ENCODE data around the gene RABL3.

RABL3 gene

DNA sequence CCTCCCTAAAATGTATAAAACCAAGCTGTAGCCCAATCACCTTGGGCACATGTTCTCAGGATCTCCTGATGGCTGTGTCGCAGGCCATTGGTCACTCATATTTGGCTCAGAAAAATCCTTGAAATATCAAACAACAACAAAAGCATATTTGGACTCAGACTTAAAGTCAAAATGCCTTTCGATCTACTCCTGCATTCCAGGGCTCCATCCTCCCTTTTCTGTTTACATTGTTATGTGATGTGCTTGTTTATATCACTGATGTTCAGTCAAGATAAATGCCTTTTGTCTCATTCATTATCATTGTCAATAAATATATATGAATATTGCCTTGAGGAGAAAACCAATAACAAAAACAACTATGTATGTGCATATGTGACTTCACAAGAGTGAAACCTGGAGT, 92.0 kb downstream of the RABL3 start:
- no peak overlapping the region for H2AFZ ChIP-seq (ENCODE audit: low read depth, low read length)

DNA sequence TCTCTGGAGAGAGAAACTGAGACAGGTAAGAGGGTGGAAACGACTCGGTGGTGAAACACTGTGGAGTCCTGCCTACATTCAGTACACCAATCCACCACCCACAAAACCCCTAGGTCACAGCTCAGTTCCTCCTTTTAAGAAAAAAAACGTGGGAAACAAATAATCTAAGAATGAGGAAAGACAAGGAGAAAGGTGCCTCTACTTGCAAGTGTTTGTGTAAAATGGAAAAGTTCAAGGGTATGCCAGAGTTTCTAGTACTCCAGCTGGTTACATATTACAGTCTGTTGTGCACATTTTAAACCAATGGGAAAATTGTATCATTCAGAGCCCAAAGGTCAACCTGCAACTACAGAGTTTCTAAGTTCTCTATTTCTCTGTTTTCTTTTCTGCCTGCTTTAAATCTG, 92.5 kb downstream of the RABL3 start:
- Histone ChIP-seq H3K79me2 (ENCODE audit: low read length) (no peaks in the 10 kb centered on the region), H3K4me3 (ENCODE audit: low read length) (no peak overlapping the region), H3K27ac (ENCODE audit: low read length) (no peak overlapping the region), H2AFZ (ENCODE audit: low read depth, low read length) (no peak overlapping the region), H4K20me1 (ENCODE audit: insufficient read depth, low read length) (no peaks in the 10 kb centered on the region), H3K27me3 (ENCODE audit: low read depth, low read length) (peaks cover 2% of the 10 kb centered on the region; the same call in 1 of the 2 replicates), H3K4me1 (ENCODE audit: low read length) (peaks cover 8% of the 10 kb centered on the region), H3K4me2 (ENCODE audit: low read length) (no peak overlapping the region), H3K9me3 (ENCODE audit: insufficient read depth, low read length) (no peaks in the 10 kb centered on the region), H3K36me3 (replicated peaks; ENCODE audit: low read depth, low read length) (no peaks in the 10 kb centered on the region), H3K9ac (ENCODE audit: low read length) (no peak overlapping the region)
- TF ChIP-seq, protein P1, sequence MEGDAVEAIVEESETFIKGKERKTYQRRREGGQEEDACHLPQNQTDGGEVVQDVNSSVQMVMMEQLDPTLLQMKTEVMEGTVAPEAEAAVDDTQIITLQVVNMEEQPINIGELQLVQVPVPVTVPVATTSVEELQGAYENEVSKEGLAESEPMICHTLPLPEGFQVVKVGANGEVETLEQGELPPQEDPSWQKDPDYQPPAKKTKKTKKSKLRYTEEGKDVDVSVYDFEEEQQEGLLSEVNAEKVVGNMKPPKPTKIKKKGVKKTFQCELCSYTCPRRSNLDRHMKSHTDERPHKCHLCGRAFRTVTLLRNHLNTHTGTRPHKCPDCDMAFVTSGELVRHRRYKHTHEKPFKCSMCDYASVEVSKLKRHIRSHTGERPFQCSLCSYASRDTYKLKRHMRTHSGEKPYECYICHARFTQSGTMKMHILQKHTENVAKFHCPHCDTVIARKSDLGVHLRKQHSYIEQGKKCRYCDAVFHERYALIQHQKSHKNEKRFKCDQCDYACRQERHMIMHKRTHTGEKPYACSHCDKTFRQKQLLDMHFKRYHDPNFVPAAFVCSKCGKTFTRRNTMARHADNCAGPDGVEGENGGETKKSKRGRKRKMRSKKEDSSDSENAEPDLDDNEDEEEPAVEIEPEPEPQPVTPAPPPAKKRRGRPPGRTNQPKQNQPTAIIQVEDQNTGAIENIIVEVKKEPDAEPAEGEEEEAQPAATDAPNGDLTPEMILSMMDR (IDR thresholded peaks at IDR 0.05; ENCODE audit: low read depth, low read length), result no peak
- TF ChIP-seq EZH2phosphoT487 (IDR thresholded peaks at IDR 0.05; ENCODE audit: low read depth), result no peak

More for the DNA sequence above, 92.0 kb downstream of the RABL3 start:
- Histone ChIP-seq H3K27me3 (ENCODE audit: low read depth, low read length) (peaks cover 2% of the 10 kb centered on the region; the same call in 1 of the 2 replicates), H3K4me3 (ENCODE audit: low read length) (no peak overlapping the region), H3K4me1 (ENCODE audit: low read length) (peaks cover 3% of the 10 kb centered on the region; the same call in 1 of the 2 replicates), H3K79me2 (ENCODE audit: low read length) (no peaks in the 10 kb centered on the region), H3K27ac (ENCODE audit: low read length) (no peak overlapping the region), H3K4me2 (ENCODE audit: low read length) (no peak overlapping the region), H4K20me1 (ENCODE audit: insufficient read depth, low read length) (no peaks in the 10 kb centered on the region), H3K9me3 (ENCODE audit: insufficient read depth, low read length) (no peaks in the 10 kb centered on the region), H3K9ac (ENCODE audit: low read length) (no peak overlapping the region), H3K36me3 (replicated peaks; ENCODE audit: low read depth, low read length) (no peaks in the 10 kb centered on the region)
- no peak for TF ChIP-seq EZH2phosphoT487 (IDR thresholded peaks at IDR 0.05; ENCODE audit: low read depth)
- TF ChIP-seq, protein P1 (IDR thresholded peaks at IDR 0.05; ENCODE audit: low read depth, low read length), result no peak

DNA sequence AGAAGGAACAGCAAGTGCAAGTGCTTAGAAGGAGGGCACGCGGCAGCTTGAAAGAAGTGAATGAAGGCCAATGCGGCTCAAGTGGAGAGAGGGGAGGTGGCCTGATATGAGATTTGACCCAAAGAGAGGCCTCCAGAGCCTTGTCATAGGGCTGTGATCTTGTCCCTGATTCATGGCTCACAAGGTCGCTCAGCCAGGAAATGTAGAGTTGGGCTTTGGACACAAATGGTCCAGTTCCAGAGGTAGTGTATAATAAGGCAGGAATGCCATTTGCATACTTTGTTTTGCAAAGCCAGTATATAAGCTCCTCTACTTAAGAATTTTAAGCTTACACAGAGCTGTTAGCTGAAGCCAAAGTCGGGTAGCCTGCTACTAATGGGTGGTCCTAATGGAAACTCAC, 94.0 kb downstream of the RABL3 start:
- H3K4me3 ChIP-seq (ENCODE audit: low read length), result no peak overlapping the region
- H3K79me2 ChIP-seq (ENCODE audit: low read length), result no peaks in the 10 kb centered on the region

DNA sequence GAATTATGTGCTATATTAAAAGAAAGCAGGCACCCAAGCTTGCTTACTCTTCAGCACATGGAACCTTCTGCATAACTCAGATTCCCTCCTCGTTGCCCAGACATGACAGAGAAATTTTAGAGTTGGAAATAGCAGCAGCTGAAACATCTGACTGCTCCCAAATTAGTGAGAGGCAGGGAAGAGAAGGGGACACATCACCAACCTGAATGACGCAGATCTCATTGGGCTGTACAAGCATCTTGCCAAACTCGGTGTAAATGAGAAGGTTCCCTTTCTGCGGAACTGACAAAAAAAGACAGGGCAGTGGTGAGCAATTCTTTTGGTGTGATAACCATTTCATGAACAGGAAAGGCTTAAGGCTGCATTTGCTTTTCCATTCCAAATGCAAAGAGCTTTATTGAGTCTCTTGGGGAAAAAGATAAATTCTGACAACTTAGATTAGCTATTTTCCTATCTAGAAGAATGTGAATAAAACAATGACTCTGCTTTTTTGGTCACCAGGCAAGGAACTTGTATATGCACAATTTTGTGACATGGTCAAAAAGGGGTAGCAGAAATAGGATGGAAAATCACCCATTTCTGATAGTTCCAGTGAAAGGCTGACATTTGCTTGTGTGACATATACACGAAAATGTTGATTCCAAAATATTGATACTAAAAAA, 95.4 kb downstream of the RABL3 start:
- no peaks in the 10 kb centered on the region for H3K36me3 ChIP-seq (replicated peaks; ENCODE audit: low read depth, low read length)
- no peak overlapping the region for H3K27ac ChIP-seq (ENCODE audit: low read length)
- peaks cover 2% of the 10 kb centered on the region; the same call in 1 of the 2 replicates for H3K27me3 ChIP-seq (ENCODE audit: low read depth, low read length)
- no peak overlapping the region for H3K4me2 ChIP-seq (ENCODE audit: low read length)
- no peak overlapping the region for H3K4me3 ChIP-seq (ENCODE audit: low read length)
- H3K4me1 ChIP-seq (ENCODE audit: low read length), result peaks cover 19% of the 10 kb centered on the region
- H3K9ac ChIP-seq (ENCODE audit: low read length), result no peak overlapping the region
- H3K79me2 ChIP-seq (ENCODE audit: low read length), result no peaks in the 10 kb centered on the region
- H4K20me1 ChIP-seq (ENCODE audit: insufficient read depth, low read length), result no peaks in the 10 kb centered on the region
- H2AFZ ChIP-seq (ENCODE audit: low read depth, low read length), result no peak overlapping the region
- H3K9me3 ChIP-seq (ENCODE audit: insufficient read depth, low read length), result no peaks in the 10 kb centered on the region
- TF ChIP-seq, protein P1 (IDR thresholded peaks at IDR 0.05; ENCODE audit: low read depth, low read length), result no peak
- no peak for TF ChIP-seq EZH2phosphoT487 (IDR thresholded peaks at IDR 0.05; ENCODE audit: low read depth)

More for the DNA sequence above, 94.0 kb downstream of the RABL3 start:
- Histone ChIP-seq H3K4me1 (ENCODE audit: low read length) (peaks cover 19% of the 10 kb centered on the region), H3K4me2 (ENCODE audit: low read length) (no peak overlapping the region), H3K27me3 (ENCODE audit: low read depth, low read length) (peaks cover 2% of the 10 kb centered on the region; the same call in 1 of the 2 replicates), H4K20me1 (ENCODE audit: insufficient read depth, low read length) (no peaks in the 10 kb centered on the region), H3K9ac (ENCODE audit: low read length) (no peak overlapping the region), H2AFZ (ENCODE audit: low read depth, low read length) (no peak overlapping the region), H3K27ac (ENCODE audit: low read length) (no peak overlapping the region), H3K9me3 (ENCODE audit: insufficient read depth, low read length) (no peaks in the 10 kb centered on the region), H3K36me3 (replicated peaks; ENCODE audit: low read depth, low read length) (no peaks in the 10 kb centered on the region)
- TF ChIP-seq, protein P1 (IDR thresholded peaks at IDR 0.05; ENCODE audit: low read depth, low read length), result no peak
- TF ChIP-seq EZH2phosphoT487 (IDR thresholded peaks at IDR 0.05; ENCODE audit: low read depth), result no peak

All from OCI-LY3 (cell line).